Forelimb muscle (tissue), 1 donor: ENCODE measurements around the gene MS4A7. TPM values are rescaled to one million over a fixed set of nuclear protein-coding genes. Genes with fewer than 3 reads are reported as not detected.

Experiments used
- DNase-seq: peaks from one replicate; pipeline ENCODE4 v3.0.0-alpha.2; 2013; ENCODE audit warnings: low read depth
- polyA plus RNA-seq: library from polyadenylated mRNA; unstranded; fragments of 120-200 nt; gene quantifications from one replicate; pipeline ENCODE4 v1.2.1, GENCODE V29; 2013; ENCODE audit not compliant: insufficient read length

Gene MS4A7
- polyA plus RNA-seq, 1 donor: 6.8 TPM

DNA sequence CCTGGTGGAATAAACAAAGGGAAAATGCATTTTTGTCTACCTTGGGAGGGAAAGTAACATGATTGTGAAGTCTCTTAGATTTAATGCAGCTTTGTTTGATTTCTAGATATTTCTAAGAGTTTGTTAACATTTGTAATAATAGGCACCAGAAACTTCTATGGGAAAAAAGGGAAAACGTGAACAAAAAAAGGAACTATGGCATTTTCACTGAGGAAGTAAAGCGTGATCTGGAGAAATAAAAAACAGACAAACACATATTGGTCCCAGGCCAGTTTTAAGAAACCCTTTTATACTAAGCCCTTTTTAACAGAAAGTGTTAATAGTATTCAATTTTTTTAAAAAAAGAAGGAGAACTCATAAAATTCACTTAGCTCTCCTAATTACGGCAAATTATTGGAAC is 6.9 kb upstream of the MS4A7 start:
- no peak for DNase-seq

DNA sequence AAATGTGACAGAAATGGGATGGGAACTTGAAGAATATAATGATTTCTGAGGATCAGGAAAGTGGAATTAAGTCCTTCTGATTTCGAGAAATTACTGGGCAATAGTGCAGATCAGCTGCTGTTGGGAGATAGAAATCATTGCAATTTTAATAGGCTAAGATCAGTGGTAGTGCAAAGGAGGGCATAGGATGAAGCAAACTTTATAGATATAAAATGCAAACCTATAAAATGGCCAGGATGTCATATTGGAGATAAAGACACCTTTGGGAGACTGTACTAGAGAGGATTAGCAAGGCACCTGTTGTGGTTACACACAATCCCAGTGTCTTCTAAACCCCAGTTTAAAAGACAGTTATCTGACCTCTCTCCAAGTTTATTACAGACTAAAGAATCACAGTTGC is 6.5 kb upstream of the MS4A7 start:
- DNase-seq: no peak

DNA sequence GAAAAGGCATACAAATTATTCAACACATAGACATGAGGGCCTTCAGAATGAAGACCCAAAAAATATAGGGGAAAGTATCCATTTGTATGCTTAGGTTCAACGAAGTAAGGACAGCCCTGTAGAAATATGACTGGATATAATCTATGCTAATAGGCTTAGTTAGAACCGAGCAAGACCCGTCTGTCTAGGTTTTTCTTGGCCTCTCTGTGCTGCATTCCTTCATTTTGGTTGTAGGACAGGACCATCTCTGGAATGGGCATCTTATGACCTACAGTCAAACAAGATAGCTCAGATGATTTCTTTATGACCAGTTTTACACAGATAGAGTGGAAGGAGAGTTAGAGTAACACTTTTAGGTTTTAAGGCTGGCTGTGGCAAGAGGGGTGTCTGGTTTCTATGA is 5.6 kb upstream of the MS4A7 start:
- DNase-seq: no peak

DNA sequence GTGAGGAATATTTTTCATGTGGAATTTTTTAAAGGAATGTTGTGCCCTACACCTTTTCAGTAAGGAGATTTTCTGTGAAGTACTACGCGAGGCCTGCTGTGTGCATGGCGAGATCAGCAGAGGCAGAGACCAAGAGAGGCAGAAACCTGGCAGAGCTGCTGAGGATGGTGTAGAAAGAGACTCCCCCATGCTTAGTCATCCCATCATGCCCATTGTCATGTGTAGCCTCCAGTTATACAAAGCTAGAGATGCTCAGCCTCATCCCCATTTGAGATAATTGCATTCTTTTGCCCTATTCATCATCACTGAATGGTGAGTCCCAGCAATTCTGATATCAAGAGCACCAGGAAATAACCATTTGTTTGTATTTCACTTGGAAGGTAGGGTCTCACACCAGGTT is 3.0 kb upstream of the MS4A7 start:
- DNase-seq: no peak

DNA sequence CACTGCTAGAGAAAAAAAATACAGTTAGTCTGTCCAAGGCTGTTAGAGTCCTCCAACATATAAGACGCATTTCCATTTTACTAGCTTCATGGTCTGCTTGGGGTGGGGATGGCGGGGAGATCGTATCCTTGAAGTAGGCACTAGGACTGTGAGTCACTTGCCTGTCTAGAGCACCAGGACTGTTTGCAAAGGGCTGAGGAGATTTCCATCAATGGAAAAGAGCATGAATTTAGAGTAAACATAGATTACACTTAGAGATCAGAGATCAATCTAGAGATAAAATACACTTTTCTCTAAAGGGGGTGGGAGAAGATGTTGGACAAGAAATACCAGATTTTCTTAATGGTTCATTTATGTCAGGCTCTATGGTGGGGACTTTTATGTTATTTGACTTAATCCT is 1.7 kb upstream of the MS4A7 start:
- no peak for DNase-seq

DNA sequence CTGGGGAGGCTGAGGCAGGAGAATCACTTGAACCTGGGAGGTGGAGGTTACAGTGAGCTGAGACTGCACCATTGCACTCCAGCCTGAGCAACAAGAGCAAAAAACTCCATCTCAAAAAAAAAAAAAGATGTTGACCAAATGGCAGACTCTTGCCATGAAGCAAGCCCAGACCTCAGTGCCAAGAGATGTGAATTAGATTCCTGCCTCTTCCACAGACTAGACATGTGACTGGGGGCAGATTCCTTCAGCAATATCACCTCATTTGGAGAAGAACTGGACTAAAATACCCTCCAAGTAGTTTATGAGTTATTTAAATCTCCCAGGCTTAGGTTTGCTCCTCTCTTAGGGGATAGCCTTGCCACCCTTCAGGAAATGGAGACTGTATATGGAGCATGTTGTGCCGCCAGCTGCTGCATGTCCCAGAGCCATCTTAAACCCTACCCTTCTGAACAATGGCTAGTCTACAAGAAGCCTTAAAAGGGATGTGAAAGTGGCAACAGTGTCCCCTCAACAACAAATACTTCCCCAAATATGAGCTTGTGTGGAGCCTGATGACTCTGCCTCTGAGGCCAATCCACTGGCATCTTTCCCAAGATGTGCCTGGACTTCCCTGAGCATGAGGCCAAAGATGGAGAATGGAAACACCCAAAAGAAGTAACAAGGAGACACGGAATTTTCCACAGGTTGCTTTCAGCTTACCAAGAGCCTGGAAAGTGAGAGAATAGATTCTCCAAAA is 763 bp upstream of the MS4A7 start:
- peak; percentile 25 for DNase-seq

DNA sequence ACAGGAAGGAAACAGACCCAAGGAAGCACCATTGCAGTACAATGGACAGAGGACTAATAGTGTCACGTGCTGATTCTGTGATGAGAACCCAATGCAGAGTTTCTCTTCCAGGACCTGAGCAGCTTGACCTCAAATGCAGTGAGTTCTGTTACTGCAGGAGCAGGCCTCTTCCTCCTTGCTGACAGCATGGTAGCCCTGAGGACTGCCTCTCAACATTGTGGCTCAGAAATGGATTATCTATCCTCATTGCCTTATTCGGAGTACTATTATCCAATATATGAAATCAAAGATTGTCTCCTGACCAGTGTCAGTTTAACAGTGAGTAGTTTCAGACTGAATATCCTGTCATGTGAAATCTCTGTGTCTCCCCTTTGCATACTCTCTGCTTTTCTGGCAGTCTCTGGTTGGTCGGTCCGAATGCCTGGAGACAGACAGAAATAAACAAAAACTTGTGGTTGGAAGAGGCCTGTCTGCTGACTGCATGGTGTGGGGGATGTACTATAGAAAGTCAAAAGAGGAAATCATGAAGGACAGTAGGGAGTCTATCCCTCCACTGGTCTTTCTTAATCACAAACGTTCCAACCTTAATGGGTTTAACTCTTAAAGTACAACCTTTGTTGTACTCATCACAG is 11.1 kb downstream of the MS4A7 start:
- DNase-seq: no peak

DNA sequence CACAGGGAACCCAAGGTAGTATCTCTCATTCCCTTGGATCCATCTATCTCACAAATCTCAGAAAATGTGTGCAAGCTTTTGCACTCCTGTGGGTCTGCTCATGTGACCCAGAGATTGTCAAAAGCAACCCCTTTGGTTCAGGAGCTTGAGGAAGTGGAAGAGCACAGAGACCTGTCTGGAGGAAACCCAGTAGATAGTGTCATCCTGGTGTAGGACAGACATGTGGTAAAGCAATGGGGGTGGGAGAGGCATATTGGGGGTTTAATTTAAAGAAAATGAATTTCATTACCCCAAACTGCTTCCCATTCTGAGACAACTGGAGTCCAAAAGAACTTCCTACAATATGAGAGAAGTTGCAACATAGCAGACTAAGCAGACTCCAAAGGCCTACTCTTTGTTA is 12.1 kb downstream of the MS4A7 start:
- DNase-seq: no peak

DNA sequence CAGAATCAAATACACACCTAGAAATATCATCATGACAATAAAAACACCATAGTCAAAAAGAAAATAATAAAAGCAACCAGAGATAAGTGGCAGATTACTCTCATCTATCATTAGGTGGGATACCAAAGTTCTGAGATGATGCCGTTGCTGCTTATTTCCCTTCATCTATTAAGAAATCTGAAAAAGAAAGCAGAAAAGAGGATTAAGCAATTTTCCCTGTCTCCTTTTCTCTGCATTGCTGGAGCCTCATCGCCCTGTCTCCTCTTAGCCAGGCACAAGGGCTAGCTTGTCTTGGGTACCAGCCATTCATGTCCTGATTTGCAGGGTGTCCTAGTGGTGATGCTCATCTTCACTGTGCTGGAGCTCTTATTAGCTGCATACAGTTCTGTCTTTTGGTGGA is 14.0 kb downstream of the MS4A7 start:
- no peak for DNase-seq

DNA sequence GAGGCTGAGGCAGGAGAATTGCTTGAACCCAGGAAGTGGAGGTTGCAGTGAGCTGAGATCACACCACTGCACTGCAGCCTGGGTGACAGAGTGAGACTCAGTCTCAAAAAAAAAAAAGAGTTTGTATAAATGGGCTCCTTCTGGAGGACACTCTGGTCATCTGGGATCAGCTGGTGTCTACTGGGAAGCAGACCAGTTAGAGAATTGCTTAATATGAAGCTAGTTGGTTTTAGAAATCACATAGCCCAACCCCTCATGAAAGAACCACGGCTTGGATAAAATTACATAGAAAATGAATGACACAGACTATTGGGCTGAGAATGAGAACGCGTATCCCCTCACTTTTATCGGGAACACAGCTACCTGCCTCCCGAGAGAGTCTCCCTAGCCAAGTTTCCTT is 14.7 kb downstream of the MS4A7 start:
- DNase-seq: no peak

DNA sequence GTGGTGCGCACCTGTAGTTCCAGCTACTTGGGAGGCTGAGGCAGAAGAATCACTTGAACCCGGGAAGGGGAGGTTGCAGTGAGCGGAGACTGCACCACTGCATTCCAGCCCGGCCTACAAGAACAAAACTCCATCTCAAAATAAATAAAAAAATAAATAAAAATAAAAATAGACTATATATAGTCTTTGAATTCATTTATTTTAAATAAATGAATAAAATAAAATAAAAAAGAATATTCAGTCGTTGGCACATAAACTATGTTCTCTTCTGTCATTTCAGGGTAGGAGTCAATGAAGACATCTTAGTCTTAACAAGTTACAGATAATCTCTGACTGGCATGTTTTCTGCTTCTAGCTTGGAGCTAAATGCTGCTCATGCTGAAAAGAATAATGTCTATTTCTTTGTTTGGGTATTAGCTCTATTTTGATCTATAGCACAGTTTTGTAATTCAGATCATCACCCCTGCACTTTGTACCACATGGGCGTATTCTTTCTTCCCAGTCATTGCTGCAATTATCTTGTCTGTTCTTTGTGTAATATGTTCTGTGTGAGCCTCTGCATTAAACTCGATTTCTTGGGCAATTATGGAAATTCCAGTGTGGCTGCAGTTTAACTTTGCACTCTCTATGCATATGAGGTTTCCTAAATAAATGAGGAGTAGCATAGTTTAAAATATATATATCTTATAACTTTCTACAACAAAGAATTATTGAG is 16.5 kb downstream of the MS4A7 start:
- no peak for DNase-seq

DNA sequence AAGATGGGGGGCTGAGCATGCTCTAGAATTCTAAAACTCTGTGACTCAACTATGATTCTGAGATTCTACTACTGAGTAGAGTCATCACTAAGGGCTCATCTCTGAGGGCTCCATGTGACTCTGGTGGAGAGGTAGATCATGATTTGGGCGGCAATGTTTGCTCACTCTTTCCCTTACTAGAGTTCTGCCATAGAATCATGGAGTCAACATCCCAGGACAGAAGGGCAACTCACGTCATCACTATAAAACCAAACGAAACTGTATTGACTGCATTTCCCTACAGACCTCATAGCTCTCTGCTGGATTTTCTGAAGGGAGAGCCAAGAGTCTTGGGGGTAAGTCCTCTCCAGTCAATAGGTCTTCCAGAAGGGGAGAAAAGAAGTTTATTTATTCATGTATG is 18.1 kb downstream of the MS4A7 start, which contains the start of gene MS4A14:
TSS of gene MS4A14 (plus strand) at position 78 of the 400 bp plus-strand sequence. CDS start at position 198, 120 bp downstream.
- DNase-seq: no peak

DNA sequence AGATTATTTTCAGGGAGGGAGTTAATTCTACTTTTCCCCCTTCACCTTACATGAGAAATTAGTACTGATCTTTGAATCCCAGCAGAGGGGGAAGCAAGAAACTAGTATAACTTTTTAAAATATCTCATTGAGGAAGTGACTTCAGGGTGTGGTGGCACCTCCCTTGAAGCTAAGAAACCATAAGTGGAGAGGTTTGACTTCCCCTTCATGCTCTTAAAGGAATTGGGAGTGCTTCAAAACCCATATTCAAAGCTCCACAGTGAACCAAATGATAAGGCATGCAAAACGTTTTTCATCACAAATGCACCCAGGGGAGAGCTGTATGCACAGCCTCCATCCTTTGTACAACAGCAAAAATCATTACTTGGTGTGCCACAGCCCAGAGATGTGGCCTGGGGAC is 18.5 kb downstream of the MS4A7 start:
- DNase-seq: no peak

DNA sequence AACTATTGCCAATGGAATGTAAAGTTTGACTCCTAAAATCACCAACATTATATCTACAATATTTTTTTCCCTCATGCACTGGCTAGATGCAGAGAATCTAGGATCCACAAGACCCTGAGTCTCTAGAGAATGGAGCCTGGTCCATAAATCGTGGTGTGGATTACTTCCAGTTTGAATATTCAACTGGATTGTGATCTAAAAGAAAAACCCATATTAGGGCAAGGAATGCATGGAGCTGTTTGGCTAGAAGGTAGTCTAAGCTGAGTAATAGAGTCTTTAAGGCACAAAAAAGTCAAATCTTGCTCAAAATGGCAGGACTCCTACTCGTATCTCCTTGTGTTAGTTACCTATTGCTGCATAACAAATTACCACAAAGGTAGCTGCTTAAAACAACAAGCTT is 41.7 kb downstream of the MS4A7 start:
- no peak for DNase-seq

DNA sequence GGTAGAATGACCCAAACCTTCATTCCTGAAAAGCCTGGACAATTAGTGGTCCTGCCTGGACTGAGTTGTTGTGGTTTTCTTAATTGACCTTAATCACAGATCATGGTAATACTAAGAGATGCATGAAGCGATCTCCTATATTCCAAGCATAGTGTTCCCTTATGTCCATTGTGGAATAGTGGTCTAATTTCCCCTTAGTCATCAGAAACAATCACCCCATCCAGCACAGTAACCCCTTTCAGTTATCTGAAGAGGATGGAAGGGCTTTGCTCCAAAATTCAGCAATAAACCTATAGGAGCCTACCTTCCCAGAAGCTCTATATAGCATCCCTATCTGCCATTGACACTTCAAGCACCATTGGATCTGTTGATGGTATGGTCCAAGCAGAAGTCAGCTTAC is 44.3 kb downstream of the MS4A7 start:
- DNase-seq: no peak

DNA sequence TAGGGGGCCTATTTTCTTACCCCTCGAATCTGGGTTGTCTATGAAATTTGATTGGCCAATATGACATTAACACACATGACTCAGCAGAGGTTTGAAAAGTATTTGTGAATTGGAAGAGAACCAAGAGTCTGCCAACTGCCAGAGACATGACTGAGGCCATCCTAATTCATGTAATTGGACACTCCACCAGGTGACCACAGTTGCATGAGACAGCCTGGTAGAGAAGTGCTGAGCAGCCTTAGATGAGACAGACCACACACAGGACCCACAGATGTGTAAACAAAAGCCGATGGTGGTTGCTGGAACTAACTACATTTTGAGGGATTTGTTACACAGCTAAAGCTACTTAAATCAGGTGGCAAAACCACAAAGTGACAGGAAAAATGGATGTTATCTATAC is 50.2 kb downstream of the MS4A7 start:
- DNase-seq: no peak

DNA sequence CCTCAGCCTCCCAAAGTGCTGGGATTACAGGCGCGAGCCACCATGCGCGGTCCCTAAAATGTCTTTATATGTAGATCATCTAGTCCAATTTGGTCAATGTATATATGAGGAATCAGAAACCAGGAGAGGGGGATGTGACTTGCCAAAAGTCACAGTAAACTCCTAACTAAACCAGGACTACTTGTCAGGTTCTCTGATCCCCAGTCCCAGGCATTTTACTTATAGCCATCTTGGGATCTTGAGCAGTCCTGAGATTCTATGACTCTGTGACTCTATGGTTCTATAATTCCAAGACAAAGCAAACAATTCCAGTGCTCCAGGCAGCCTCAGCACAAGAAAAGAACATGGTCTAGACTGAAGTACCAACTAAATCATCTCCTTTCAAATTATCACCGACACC is 50.9 kb downstream of the MS4A7 start, which contains the start of gene MS4A5:
TSS of gene MS4A5 (plus strand) at position 301 of the 400 bp plus-strand sequence. CDS start 103 bp downstream, outside the sequence.
- DNase-seq: no peak

DNA sequence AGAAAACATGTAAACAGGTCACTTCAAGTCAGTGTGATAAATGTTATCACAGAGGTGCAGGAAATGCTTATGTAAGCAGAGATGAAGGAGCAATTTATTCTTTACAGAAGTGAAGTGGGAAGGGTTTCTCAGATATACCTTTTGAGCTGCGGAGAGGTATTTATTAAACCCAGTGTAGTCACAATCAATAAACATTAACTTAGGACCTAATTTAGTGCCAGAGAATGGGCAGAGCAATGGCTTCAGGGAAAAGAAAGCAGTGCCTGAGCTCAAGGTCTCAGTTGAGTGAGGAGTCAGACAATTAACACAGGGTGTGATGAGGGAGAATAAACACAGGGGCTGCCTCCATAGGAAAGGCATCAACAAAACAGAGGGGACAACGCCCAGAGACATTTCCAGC is 52.9 kb downstream of the MS4A7 start:
- no peak for DNase-seq

DNA sequence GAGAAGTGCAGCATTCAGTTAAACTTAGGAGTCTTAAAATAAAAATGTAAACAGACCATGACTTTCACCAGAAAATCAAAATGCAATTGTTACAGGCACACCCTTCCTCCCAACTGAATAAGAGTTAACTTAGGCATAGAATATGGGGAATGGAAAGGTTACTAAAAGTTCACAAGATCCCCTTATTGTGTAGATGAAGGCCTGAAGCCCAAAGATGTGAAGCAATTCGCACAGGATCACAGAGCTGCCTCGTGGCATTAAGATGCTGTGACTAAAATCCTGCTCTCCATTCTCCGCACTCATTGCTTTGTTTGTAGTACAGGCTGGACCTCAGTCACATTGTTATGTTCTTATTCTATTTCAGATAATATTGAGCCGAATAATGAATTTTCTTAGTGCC is 55.1 kb downstream of the MS4A7 start:
- no peak for DNase-seq
